Activated T-cell treated with anti-CD3 and anti-CD28 coated beads, Interleukin-2, amount 50 U/mL, for 72 hours (primary cell): ENCODE measurements around the gene PINK1. TPM values are rescaled to one million over a fixed set of nuclear protein-coding genes. Genes with fewer than 3 reads are reported as not detected.

Experiments used
- ATAC-seq, 2 donors: fragments of 150-1000 bp; cut with Tn5 transposase; replicated peaks in 1 of 2; 2 replicates each; pipeline ENCODE4 v1.10.0; 2021; ENCODE audit warnings: moderate library complexity in 2 of 2, mild to moderate bottlenecking in 1 of 2
- DNase-seq, 2 donors: peaks; one replicate each; pipeline ENCODE4 v3.0.0; 2021 to 2022; ENCODE audit warnings: mixed read lengths in 1 of 2
- H3K27ac Mint-ChIP-seq: one replicate; pipeline ENCODE4 v1.8.0; 2022; ENCODE audit warnings: mild to moderate bottlenecking, moderate library complexity, mixed read lengths
- H3K27me3 Mint-ChIP-seq: one replicate; pipeline ENCODE4 v1.8.0; 2022; ENCODE audit warnings: low read depth, mixed read lengths
- H3K36me3 Mint-ChIP-seq, 2 donors: one replicate each; pipeline ENCODE4 v1.8.0; 2022; ENCODE audit warnings: mixed read lengths in 2 of 2, mild to moderate bottlenecking in 1 of 2; ENCODE audit not compliant: insufficient read depth in 2 of 2
- H3K4me1 Mint-ChIP-seq: one replicate; pipeline ENCODE4 v1.8.0; 2022; ENCODE audit warnings: low read depth, mixed read lengths
- H3K4me3 Mint-ChIP-seq, 2 donors: one replicate each; pipeline ENCODE4 v1.8.0; 2022; ENCODE audit warnings: mild to moderate bottlenecking in 2 of 2, mixed read lengths in 2 of 2, moderate library complexity in 2 of 2
- H3K9me3 Mint-ChIP-seq, 2 donors: one replicate each; pipeline ENCODE4 v1.8.0; 2022; ENCODE audit warnings: mixed read lengths in 2 of 2
- total RNA-seq, 2 donors: library from RNA; stranded (reverse); gene quantifications; one replicate each; pipeline ENCODE4 v1.2.3, GENCODE V29; 2022

Gene PINK1
- total RNA-seq, 2 donors from 2014 or later, result 8.3 to 9.0 TPM

DNA sequence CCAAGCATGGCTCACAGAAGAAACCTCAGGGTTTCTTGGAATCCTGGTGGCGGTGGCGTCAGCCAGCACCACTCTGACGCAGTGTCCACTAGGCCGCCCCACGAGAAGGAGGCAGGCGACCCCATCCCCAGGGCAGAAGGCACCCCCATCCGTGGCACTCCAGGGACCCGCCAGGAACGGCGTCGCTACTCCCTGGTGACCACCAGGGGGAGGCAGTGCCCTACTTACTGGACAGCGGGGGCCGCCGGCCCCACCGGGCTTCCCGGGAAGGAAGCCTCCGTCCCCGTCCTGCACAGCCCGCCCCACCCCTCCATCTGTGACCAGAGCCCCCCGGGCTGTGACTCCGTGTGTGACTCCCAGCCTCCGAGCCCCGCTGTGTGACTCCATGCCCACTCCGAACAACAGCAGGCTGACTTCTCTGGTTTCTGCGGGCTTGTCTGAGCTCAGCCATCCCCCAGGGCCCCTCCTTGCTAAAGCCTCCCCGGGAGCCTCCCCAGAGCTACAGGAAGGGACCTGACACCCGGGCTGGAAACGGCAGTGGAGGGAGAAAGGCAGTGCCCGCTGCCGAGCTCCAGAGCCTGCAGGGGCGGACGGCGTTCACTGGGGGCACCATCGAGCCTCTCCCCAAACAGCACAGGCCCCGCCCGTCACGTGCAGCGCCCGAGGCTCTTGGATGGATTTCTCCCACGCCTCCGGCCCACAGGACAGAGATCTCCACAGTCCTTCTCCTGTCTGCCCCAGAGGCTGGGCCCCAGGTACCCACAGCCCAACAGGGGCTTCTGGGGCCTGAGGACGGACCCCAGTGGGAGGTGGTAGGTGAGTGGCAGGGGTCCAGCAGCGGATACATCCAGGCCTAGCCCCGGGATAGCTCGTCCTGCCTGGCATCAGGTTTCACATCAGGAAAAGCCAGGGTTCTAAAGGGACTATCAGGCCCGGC, 63.4 kb downstream of the PINK1 start:
- ATAC-seq, result peak; percentile 93
- Mint-ChIP-seq H3K27me3 (peaks cover 9% of the 10 kb centered on the region), H3K27ac (peak overlapping the region; percentile 65), H3K4me3 (peak overlapping the region; percentile 95), H3K9me3 (no peaks in the 10 kb centered on the region), H3K4me1 (peaks cover 14% of the 10 kb centered on the region), H3K36me3 (no peaks in the 10 kb centered on the region)
- DNase-seq, result peak; percentile 78 to 82

DNA sequence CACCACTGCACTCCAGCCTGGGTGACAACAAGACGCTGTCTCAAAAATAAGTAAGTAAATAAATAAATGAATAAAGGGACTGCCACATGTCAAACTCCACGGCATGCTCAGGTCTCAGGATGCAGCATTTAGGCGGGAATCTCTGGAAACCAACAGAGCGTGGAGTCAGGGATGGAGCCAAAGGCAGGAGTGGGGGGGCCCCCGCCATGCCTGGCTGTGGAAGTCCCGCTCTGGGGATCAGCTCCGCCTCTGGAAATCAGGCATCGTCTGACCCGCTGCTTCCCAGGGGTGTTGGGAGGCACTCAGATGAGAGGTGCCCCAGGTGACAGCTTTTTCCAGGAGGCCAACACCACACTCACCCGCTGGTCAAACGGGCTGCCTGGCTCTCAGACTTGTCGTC, 64.3 kb downstream of the PINK1 start:
- no peak overlapping the region for H3K4me3 Mint-ChIP-seq
- no peaks in the 10 kb centered on the region for H3K36me3 Mint-ChIP-seq
- H3K27me3 Mint-ChIP-seq, result peaks cover 11% of the 10 kb centered on the region
- H3K27ac Mint-ChIP-seq, result no peak overlapping the region
- H3K9me3 Mint-ChIP-seq, result no peaks in the 10 kb centered on the region
- ATAC-seq (no peak), DNase-seq (no peak)
- H3K4me1 Mint-ChIP-seq, result peaks cover 14% of the 10 kb centered on the region

DNA sequence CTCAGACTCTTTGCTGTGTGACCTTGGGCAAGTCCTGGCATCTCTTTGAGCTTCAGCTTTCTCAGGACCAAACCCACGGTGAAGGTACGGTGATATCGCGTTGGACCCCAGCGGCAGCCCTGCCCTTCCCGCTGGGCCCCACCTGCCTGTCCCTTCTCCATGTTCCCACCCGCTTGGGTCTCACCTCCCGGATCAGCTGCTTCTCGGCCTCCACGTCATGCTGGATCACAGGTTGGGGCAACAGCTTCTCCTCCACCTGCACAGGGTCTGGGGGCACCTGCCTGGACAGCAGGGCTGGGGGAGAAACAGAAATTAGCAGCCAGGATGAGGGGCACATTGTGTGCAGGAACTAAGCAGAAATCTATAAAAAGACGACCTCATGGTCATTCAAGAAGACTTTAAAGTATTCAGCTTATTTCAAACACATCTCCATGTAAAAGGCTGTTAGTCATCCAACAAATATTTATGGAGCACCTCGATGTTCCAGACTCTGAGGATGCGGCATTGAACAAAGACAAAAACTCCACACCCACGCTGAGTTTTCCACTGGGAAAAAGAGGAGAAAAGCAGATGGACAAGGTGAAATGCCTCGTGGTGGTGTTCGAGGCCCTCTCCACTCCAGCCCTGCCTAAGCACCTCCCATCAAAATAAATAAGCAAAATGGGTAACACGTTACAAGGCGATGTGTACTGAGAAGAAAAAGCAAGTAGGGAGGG, 65.1 kb downstream of the PINK1 start:
- Mint-ChIP-seq H3K9me3 (no peaks in the 10 kb centered on the region), H3K4me1 (peaks cover 14% of the 10 kb centered on the region), H3K4me3 (no peak overlapping the region), H3K27me3 (peaks cover 17% of the 10 kb centered on the region), H3K36me3 (no peaks in the 10 kb centered on the region), H3K27ac (no peak overlapping the region)
- no peak for ATAC-seq
- no peak for DNase-seq

DNA sequence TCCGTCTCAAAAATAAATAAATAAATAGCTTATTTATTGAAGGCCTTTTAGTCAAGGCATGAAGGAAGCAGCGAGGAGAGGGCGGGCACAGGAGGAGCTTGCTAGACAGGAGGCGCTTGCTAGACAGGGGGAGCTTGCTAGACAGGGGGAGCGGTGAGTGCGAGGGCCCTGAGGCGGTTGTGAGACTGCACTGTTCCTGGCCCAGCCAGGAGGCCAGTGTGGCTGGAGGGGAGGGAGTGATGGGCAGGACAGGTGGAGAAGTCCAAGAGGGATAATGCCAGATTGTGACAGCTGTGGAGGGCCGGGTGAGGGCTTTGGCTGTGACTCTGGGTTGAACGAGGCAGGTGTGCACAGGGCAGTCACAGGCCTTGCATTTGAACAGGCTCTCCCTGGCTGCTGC, 66.3 kb downstream of the PINK1 start:
- no peak overlapping the region for H3K27ac Mint-ChIP-seq
- DNase-seq (no peak), ATAC-seq (no peak)
- H3K4me3 Mint-ChIP-seq, result no peak overlapping the region
- H3K36me3 Mint-ChIP-seq, result no peaks in the 10 kb centered on the region
- no peaks in the 10 kb centered on the region for H3K9me3 Mint-ChIP-seq
- peaks cover 14% of the 10 kb centered on the region for H3K4me1 Mint-ChIP-seq
- peaks cover 17% of the 10 kb centered on the region for H3K27me3 Mint-ChIP-seq

DNA sequence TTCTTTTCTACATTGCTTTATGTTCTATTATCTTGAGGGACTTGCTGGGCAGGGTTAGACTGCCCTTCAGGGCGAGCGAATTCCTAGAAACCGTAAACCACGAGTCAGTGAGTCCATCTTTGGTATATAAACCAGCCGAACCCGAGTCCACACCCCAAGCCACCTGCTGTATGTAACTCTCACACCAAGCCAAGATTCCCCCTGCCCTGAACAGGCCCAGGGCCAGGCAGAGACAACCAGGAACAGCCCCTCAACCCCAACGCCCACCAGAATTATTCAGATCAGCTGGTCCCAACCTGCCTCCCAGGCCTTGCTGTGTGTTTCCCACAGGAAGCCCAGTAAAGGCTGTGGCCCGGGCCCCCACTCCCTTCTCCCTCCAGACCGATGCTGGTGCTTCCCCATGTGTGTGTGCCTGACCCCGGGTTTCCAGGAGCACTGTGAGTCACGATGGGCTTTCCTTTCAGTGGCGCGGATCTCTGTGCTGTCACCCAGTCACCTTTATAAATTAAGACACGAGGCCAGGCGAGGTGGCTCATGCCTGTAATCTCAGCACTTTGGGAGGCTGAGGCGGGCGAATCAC, 67.5 kb downstream of the PINK1 start:
- Mint-ChIP-seq H3K4me1 (peaks cover 14% of the 10 kb centered on the region), H3K9me3 (no peaks in the 10 kb centered on the region), H3K4me3 (no peak overlapping the region), H3K27ac (no peak overlapping the region), H3K36me3 (no peaks in the 10 kb centered on the region), H3K27me3 (peaks cover 14% of the 10 kb centered on the region)
- ATAC-seq, result no peak
- no peak for DNase-seq

Other genes starting within 250 kb of the PINK1 start
- gene CAMK2N1, start 147.2 kb upstream of the PINK1 start, total RNA-seq, result 1 to 10 TPM; 1.2 to 3.0 TPM
- gene MUL1, start 125.3 kb upstream of the PINK1 start, total RNA-seq, result 10 to 100 TPM; 17.0 to 20.1 TPM
- gene FAM43B, start 80.9 kb upstream of the PINK1 start, total RNA-seq, result not detected
- not detected for gene CDA, start 44.4 kb upstream of the PINK1 start, total RNA-seq
- gene DDOST, start 27.9 kb downstream of the PINK1 start, total RNA-seq, result 100 to 1,000 TPM; 159 to 175 TPM
- not detected for gene KIF17, start 84.5 kb downstream of the PINK1 start, total RNA-seq
- under 1 TPM; 0.09 to 0.34 TPM for gene SH2D5, start 99.2 kb downstream of the PINK1 start, total RNA-seq
- 100 to 1,000 TPM; 283 to 333 TPM for gene HP1BP3, start 153.8 kb downstream of the PINK1 start, total RNA-seq